NCI-H1694 treated with DMSO at 0.1 percent for 48 hours (cell line): ENCODE data around the gene TTC16.
A peak's percentile ranks its signal among the peaks of the same experiment; 100 is the strongest.

Experiments
- DNase-seq: peaks from one replicate; lab custom pipeline; 2025; lab: John Stamatoyannopoulos, UW

The TTC16 gene, protein sequence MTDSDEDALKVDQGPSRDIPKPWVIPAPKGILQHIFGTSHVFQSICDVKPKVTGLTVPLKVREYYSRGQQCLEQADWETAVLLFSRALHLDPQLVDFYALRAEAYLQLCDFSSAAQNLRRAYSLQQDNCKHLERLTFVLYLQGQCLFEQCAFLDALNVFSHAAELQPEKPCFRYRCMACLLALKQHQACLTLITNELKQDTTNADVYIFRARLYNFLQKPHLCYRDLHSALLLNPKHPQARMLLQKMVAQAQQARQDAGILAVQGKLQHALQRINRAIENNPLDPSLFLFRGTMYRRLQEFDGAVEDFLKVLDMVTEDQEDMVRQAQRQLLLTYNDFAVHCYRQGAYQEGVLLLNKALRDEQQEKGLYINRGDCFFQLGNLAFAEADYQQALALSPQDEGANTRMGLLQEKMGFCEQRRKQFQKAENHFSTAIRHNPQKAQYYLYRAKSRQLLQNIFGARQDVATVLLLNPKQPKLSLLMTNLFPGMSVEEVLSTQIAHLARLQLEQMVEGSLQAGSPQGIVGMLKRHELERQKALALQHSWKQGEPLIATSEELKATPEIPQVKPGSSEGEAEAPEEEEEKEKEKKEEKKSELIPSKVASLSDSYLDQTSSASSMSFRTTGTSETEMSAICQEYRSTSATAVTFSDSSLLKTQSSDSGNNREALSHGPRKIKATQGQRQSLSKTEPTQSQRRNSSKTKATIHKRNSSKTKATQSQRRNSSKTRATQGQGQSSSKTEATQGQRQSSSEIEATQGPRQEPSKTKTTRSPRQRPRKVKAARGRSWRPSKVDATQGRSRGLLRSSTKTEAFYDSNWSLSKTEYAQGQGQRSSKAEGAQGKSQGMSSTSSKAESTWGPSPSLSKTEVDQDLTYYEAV

GRCh38 chr9:127715470-127716337 lies at the start of gene TTC16, which contains the start of gene PTRH1:
Gene TTC16 (plus strand): TSS chr9:127716079. CDS start chr9:127716146, 67 bp downstream.
Gene PTRH1 (minus strand): TSS chr9:127715663. CDS start chr9:127715639, 24 bp downstream.
- DNase-seq: peak; percentile 78

DNA sequence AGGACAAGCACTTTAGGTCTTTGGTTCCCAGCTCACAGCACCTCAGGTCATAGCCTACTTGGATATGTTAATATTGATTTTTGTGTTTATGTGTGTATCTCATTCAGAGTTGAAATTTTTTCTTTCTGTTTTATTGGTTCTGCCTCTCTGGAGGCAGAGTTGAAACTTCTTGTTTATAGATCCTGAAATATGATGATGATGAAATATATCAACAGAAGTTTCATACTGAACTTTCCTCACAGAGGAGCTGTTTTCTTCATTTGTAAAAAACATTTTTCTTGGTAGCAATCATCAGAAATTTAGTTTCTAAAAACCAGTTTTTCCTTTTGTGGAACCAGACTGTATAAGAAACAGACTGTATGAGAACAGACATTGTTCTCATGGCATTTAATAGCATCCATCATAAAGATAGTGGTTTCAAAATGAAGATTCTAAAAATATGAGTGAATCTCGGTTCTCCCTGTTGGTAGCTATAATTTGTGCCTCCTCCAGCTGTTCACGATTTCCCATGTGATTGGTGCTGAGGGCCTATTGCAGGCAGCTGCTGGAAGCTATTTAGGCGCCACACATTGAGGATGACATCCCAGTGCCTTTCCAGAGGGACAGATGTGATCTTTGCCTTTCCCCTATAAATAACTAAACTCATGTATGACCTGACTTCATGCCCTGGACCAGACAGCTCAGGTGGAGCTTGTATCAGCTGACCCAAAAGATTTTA lies 48.6 kb upstream of the TTC16 start:
- DNase-seq: peak; percentile 58

GRCh38 chr9:127667906-127668305 lies 48.0 kb upstream of the TTC16 start:
- DNase-seq: peak; percentile 40

- DNase-seq: no peak
These were observed 42.6 kb upstream of the TTC16 start for GRCh38 chr9:127673234-127673633.

GRCh38 chr9:127676638-127677037 lies 39.2 kb upstream of the TTC16 start:
- DNase-seq: no peak

DNA sequence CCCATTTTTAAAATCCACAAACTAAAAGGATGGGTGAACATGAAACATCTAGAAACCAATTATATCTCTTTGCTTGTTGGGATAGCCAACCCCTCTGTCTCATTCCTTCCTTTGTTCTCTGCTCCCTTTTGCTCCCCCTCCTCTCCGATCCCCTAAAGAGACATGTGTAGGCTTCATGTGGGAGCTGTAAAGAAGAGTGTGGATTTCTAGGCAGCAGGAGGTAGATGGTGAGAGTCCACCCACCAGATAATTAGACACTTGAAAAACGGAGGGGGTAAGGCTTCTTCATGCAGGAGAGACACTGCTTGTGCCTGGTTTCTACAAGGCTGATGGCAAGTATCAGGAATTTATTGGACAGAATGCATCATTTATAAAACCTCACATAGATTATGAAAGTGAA lies 36.4 kb upstream of the TTC16 start:
- DNase-seq: no peak

DNA sequence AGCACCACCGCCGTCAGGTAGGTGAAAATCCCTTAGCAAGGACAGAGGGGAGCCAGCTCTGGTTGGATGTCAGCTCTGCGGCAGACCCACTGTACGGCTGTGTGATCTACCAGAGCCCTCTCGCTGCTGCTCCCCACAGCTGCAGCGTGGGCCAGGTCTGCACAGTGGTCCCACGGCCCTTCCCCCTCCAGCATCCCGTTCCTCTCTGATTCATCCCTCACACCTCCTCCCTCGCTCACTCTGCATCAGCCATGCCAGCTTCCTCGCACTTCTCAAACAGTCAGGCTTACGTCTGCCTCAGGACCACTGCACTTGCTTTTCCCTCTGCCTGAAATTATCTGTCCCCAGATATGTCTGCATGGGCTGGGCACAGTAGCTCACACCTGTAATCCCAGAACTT lies 35.7 kb upstream of the TTC16 start:
- no peak for DNase-seq

- no peak for DNase-seq
These were observed 35.0 kb upstream of the TTC16 start for GRCh38 chr9:127680846-127681245.

GRCh38 chr9:127682351-127683136 lies 33.3 kb upstream of the TTC16 start:
- no peak for DNase-seq

DNA sequence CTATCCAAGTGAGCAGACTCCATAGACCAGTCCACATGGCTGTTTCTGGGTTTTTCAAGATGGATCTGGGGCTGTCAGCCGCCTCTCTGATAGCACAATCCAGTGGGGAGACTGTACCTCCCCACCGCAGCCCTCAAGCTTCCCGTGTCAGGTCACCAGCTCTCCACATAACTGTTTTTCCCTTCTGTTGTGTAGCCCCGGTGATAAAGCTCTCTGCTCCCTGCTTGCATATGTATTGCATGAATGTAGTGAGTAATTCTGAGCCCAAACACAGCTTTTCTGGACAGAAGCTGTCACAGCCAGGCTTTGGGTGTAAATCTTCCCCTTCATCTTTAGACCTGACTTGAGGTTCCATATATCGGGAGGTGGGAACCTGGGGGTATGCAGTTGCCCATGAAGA lies 32.2 kb upstream of the TTC16 start:
- no peak for DNase-seq

GRCh38 chr9:127684576-127684975 lies 31.3 kb upstream of the TTC16 start:
- DNase-seq: no peak

- DNase-seq: no peak
These were observed 29.2 kb upstream of the TTC16 start for GRCh38 chr9:127686461-127687393.

DNA sequence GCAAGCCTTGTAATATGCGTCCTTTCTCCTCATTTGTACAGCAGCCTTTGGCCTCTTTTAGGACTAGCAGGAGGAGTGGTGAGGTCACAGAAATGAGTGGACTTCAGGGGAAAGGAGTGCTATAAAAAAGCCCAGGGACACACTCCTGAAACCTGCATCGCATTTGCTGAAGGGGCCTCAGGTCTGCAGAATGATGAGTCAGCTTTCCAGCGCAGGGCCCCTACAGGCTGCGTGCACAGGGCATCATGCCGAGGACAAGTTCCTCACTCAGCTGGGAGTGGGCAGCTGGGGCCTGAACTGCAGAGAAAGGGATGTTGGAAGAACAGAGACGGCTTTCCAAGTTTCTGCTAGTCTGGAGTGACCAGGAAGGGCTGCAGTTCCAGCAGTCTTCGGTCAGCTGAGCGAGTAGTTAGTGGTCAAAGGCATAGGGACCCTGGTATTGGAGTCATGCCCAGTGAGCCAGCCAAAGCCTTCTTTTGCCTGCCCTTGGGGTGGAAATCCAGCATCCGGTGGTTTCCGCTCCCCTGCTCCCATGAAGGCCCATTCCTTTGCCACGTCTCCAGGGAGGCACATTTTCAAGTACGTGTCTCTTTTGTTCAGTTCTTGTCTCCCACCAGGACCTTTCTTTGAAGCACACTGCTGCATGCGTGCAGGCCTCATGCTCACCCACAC lies 26.4 kb upstream of the TTC16 start:
- no peak for DNase-seq

- no peak for DNase-seq
These were observed 25.1 kb upstream of the TTC16 start for GRCh38 chr9:127690735-127691134.

DNA sequence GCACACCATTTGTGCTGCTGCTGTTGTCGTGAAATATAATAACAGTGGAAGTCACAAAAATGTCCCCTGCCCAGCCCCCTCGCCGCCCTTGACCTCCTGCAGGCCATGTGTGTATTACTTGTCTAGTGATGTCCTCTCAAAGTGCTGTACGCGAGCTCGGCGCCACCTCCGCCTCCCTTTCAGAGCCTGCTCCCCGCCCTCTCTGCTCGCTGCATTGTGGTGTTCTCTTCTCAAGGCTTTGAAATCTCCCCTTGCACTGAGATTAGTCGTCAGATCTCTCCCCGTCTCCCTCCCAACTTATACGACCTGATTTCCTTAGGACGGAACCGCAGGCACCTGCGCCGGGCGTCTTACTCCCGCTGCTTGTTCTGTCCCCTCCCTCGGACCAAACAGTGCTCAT lies 23.8 kb upstream of the TTC16 start:
- DNase-seq: no peak

DNA sequence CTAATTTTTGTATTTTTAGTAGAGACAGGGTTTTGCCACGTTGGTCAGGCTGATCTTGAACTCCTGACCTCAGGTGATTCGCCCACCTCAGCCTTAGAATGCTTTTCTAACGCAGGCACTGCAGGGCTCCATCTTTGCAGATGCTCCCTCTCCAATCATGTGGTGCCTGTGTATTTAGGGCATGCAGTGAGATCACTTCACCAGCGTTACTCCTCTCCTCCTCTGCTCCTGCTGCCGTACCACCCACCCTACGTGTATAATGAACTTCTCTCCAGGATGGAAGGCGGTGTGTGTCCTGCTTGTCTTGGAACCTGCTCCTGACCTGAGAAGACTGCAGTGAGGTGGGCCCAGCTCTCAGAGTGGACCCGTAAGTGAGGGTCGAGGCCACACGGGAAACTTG lies 22.7 kb upstream of the TTC16 start:
- no peak for DNase-seq

DNA sequence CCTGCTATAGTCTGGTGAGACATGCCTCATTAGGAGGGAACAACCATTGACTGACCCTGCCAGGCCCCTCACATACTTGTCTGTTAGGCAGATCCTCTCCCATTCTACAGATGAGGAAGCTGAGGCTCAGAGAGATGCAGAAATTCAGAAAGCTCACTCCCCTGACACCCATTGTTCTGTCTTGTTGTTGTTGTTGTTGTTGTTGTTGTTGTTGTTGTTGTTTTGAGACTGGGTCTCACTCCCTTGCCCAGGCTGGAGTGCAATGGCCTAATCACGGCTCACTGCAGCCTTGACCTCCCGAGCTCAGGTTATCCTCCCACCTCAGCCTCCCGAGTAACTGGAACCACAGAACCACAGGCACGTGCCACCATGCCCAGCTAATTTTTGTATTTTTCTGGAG lies 22.2 kb upstream of the TTC16 start:
- DNase-seq: no peak

GRCh38 chr9:127694890-127695720 lies 20.8 kb upstream of the TTC16 start:
- no peak for DNase-seq
